CD4-positive, alpha-beta T cell treated with Interleukin-2 at 100 ng/mL for 4 hours (primary cell): ENCODE results near the gene NFKBIZ.
A peak's percentile ranks its signal among the peaks of the same experiment; 100 is the strongest.
"Not testable (repeated sequence)": the region's sequence is repeated elsewhere in the genome, so short reads cannot be mapped to it uniquely, and the experiment has no call there.

Experiments
- DNase-seq: peaks from one replicate; pipeline ENCODE4 v3.0.0-alpha.2; 2020; ENCODE audit warnings: low spot score

NFKBIZ gene

DNA sequence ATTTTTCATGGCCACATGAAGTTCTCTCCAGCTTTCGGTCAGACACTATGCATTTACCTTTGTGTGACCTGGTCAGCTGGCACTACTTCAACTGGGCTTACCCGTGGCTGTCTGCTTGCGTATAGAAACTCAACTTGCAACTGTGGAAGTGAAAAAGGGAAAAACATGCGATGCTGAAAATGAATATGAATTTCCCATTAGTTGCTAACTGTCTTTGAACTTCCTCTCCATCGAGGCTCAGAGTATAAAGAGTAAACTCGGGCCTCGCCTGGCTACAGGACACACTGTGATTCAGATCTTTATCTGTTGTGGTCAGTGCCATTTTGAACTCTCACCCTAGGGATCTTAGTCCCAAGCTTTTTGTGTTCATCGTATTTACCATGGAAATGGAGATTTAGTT lies 26.8 kb downstream of the NFKBIZ start:
- no peak for DNase-seq

DNA sequence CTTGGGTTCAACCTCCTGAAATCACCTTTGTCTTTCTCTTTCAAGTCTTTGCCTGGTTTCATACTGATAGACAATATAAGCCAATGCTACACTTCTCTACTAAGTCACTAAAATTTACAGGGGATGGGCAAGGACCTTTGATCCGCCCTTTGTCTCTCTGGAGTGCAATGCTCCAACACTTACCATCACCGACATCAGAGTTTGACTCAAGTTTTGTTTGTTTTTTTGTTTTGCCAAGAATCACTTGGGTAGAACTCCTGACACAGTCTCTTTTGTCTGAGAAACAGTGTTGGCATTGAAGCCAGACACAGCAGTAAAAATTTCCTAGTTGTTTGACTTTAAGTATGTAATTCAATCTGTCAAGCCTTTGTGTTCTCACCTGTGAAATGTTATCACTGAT lies 29.3 kb downstream of the NFKBIZ start:
- no peak for DNase-seq

DNA sequence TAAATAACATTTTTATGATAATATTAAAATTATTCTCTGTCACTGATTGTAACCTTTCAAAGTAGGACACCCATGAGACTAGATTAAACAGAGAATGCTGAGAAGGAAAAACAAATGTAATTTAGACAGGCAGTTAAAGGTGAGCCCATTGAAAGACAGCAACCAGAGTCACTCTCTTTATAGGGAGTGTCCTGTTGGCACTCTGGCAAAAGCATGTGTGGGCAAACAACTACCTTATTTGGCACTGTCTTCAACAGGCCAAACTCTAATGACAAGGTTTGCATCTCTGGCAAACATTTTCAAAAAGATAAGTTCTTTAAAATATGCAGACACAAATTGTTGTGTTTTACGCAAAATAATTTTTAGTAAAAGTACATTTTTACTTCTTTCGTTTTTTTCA lies 29.8 kb downstream of the NFKBIZ start:
- DNase-seq: no peak

DNA sequence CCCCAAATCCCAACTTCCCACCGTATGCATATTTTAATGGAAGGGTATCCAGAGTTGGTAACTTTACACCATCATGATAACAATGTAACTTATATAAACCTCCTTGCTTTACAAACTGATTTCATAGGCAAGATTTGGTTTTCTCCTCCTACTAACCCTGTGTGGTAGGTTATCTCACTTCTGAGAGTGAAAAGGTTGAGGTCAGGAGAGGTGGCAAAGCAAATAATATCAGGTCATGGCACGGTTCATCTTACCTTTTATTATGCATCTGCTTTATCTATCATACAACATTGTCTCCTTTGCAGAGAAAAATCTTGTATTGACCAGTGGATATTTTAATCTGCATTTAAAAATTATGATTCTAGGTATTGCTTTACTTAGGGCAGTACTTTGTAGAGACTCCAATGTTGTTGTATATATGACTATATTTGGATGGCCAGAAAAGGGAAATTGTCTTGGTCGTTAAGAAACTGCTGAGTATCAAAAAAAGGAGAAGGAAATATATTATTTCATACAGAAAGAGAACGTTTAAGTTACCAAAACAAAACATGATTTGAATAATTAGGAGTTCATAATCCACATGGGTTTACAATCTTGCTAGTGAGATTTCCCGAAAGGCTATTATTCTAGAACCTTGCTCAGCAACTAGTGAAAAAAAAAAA lies 30.4 kb downstream of the NFKBIZ start:
- DNase-seq: no peak

DNA sequence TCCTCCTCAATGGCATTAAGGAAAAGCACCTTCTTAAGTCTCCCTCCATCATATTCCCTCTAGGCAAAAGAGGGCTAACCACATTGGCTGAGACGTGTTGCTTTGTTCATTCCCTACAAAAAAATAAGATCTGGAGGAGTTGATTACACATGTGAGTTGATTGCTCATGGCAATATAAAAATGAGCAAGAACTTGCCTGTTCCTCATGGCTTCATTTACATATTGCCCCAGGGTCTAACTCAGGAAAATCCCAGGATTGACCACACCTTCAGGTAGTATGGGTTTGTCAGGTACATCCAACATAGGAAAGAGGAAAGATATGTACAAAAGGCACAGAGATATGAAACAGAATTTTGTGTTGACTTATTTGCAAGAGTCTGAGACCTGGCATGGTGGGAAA lies 35.5 kb downstream of the NFKBIZ start:
- DNase-seq: no peak

DNA sequence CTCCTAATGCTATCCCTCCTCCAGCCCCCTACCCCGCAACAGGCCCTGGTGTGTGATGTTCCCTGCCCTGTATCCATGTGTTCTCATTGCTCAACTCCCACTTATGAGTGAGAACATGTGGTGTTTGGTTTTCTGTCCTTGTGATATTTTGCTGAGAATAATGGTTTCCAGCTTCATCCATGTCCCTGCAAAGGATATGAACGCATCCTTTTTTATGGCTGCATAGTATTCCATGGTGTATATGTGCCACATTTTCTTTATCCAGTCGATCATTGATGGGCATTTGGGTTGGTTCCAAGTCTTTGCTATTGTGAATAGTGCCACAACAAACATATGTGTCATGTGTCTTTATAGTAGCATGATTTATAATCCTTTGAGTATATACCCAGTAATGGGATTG lies 36.3 kb downstream of the NFKBIZ start:
- not testable (repeated sequence) for DNase-seq

DNA sequence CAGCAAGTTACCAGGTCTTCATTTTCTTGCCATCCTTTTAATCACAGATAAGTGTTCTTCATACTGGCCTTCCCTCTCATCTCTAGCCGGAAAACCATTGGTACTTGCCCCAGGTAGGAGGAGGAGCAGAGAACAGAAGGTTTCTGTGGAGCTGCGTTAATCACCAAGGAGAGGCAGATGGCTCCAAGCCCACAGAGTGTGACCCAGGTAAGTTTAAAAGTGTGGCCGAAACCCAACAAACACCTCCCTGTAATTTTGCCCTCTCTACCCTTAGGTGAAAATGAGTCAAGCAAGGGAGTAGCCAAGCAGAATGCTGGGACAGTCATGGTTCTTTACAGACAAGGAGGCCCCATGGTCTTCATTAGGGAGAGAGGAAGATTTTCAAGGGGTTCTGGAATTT lies 37.3 kb downstream of the NFKBIZ start:
- no peak for DNase-seq

DNA sequence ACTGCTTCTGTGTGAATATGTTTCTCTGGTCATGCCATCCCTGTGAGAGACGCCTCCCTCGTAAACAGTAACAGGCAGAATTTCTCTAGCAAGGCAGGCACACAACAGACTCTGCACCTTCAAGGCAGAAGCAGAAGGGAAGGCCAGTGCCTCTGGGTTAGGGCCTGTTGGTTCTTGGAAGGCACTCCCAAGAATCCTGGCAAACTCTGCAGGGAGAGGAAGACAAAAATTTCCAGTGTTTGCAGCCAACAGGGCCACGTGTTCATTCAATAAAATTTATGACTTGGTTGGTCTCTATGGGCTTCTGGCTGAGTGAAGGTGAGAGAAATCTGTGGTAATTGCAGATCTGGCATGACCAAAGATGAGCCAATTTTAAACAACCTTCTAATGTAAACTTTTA lies 39.3 kb downstream of the NFKBIZ start:
- no peak for DNase-seq

DNA sequence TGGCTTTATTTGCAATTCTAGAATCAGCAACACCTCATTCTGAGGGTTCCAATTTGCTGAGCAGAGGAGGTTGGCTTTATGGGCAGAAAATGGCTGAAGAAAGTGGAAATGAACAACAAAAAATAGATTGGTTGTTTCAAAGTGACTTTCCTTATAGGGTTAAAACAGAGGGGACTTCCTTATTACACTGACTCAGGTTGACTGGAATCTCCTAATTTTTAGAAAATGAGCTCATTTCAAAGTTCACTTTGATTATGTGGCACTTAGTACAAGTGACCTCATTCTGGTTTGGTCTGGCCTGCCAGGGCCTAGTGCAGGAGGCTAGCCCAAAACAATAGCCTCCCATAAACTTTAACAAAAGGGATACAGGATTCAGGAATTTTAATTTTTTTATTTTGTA lies 41.4 kb downstream of the NFKBIZ start:
- no peak for DNase-seq

DNA sequence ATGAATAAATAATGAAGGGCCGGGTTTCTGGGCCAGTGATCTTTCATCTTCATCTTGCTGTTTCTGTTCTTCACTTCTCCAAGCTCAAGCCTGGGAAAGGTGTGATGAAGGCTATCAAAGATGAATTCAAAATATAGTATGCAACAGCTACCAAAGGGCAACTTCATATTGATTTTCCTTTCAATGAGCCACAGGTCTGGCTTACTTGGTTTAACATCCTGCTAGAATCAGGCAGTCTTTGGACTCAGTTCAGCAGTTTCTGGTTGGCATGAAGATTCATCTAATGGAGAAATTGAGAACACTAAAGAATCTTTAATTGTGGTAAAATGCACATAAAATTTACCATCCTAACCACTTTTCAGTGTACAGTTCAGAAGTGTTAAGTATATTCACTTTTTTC lies 43.3 kb downstream of the NFKBIZ start:
- DNase-seq: no peak

DNA sequence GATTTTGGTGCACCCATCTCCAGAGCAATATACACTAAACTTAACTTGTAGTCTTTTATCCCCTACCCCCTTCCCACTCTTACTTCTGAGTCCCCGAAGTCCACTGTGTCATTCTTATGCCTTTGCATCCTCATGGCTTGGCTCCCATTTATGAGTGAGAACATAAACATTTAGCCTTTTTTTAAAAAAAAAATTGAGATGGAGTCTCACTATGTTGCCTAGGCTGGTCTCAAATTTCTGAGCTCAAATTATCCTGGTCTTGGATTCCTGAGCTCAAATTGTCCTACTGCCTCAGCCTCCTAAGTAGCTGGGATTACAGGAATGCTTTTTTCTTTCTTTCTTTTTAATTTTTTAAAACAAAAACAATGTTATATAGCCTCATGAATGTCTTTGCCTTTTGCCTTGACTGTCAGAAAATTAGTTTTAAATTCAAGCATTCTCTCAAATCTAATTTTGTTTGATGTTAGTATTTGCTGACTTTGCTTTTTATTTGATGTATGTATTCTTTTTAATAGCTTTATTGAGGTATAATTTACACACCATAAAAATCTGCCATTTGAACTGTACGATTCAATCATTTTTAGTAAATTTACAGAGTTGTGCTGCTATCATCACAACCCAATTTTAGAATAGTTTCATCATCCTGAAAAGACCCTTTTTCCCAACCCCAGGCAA lies 46.9 kb downstream of the NFKBIZ start:
- no peak for DNase-seq

DNA sequence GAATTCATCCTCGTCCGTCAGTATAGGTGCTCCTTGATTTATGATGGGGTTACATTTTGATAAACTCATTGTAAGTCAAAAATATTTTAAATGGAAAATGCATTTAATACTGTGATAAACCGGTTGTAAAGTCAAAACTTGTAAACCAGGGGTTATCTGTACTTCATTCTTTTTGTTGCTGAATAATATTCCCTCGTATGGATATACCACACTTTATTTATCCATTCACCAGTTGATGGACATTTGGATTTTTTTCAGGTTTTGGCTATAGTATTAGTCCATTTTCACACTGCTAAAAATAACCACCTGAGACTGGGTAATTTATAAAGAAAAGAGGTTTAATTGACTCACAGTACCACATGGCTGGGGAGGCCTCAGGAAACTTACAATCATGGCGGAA lies 47.7 kb downstream of the NFKBIZ start:
- DNase-seq: no peak

DNA sequence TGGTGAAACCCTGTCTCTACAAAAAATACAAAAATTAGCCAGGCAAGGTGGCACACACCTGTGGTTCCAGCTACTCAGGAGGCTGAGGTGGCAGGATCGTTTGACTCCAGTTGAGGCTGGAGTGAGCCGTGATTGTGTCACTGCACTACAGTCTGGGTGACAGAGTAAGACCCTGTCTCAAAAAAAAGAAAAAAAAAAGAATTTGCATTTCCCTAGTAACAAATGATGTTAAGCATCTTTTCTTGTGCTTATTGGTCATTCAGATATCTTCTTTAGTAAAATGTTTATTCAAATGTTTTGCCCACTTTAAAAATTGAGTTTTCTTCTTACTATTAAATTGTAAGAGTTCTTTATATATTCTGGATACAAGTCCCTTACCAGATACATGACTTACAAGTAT lies 48.7 kb downstream of the NFKBIZ start:
- no peak for DNase-seq

DNA sequence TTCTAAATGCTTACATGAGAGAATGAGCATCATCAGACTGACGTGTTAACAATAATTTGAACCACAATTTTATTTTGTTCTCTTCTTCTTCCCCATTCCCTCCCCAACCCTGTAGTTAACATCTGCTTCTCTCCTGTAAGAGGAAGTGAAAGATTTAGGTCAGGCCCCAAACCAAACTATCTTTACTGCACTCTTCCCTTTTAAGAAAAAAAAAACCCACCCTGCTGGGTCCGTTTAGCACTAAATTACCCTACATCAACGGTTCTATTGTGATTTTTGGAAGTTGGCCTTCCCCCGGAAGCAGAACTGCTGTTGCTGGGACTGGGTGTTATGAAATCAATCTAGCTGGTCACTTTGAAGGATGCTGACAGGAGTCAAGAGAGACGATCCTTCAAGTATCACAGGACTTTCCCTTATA lies 49.4 kb downstream of the NFKBIZ start:
- no peak for DNase-seq

DNA sequence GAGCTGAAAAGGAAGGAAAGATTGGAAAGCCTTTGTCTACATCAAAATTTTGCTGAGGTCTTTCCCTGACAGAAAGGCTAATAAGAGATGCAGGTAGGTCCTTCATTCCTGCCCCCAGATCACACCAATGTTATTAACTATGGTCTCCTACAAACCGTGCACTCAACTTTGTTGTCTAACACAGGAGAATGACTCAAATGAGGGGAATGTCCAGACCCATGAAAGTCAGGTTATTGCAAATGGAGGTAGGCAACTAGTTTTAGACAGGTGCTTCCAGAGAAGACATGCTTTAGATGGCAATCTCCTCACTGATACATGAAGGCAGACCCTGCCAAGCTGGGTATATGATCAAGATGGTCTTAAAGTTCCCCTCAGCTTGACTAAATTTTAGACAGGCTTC lies 51.0 kb downstream of the NFKBIZ start:
- DNase-seq: no peak

DNA sequence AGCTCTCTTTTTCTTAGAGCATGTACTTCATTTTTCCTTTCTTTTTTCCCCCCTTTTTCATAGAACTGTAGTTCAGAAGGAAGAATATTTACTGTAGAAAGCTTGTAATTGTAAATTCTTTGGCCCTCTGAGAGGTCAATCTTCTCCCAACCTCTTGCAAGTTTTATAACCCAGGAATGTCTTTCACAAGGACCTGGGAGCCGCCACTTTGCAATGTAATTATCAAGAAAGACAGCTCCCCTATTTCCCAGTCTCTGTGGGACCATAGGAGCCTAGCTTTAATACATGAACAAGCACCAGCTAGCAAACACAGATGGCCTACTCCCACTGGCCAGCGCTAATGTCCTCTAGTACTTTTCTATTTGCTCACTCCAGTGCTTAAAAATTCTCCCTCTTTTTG lies 51.4 kb downstream of the NFKBIZ start:
- no peak for DNase-seq

DNA sequence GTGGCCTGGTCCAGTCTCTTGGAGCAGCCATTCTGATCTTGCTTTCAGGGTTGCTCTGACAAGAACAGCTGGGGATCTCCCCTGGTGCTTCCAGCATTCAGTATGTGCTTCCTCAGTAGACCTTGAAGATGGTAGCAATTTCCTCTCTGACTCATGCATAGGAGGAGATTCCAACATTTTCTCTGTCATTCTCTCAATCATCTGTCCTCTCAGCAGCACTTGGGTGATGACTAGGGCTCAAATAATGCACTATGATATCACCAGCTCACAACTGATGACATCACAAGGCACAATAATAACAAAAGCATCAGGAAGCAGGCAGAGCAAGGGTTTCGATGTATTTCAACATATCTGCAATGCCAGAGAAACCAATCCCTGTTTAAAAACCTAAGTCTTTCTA lies 52.7 kb downstream of the NFKBIZ start:
- peak; percentile 19 for DNase-seq

DNA sequence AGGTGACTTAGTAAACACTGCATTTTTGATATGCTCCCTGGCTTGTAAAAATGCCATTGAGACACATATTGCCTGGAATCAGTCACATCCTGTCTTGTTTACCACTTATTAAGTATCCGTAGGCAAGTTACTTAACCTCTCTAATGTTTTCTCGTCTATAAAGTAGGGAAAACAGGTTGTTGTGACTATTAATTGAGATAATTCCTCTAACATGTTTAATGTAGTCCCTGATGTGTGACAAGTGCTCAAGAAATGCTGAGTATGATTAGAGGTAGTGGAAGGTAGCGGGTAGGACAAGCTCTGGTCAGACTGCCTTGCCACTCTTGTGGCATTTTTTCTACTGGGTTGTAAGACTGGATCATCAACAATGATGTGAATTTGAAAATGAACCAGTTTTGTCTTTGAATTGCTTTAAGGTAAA lies 54.1 kb downstream of the NFKBIZ start:
- DNase-seq: no peak

DNA sequence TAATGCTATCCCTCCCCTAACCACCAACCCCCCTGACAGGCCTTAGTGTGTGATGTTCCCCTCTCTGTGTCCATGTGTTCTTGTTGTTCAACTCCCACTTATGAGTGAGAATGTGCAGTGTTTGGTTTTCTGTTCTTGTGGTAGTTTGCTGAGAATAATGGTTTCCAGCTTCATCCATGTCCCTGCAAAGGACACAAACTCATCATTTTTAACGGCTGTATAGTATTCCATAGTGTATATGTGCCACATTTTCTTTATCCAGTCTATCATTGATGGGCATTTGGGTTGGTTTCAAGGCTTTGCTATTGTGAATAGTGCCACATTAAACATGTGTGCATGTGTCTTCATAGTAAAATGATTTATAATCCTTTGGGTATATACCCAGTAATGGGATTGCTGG lies 56.3 kb downstream of the NFKBIZ start:
- DNase-seq: not testable (repeated sequence)
